ENCODE measurements around the gene ZIC2. TPM values are rescaled to one million over a fixed set of nuclear protein-coding genes. Genes with fewer than 3 reads are reported as not detected.

ZIC2 gene
- total RNA-seq, 2 donors from 2014 or later, result 0.05 to 0.51 TPM

DNA sequence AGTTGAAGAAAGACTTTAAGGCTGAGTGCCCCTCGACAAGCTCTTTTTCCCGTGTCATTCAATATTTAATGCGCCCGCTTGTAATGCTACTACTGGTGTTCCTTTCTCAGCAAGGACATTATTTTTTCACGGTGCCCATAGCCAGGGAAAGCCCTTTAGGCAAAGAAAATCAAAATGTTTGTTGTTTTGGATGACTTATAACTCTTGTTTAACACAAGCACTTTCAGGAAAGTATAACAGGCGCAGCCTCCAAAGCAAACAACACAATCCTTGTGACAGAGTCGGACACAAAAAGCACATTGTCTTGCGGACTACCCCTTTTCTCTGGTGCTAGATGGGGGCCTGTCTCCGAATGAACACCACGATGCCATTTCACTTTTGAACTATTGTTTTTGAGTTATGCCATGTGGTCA, 22.5 kb upstream of the ZIC2 start:
- H3K4me1 ChIP-seq (replicated peaks), result peaks cover 3% of the 10 kb centered on the region
- WGBS, result 15% methylated on average over 10 of the region's 10 CpGs
- H3K27ac ChIP-seq, result no peak overlapping the region
- intact Hi-C loops (cut with DNase I), result no loop called here
- no peak overlapping the region for H3K4me3 ChIP-seq
- no peaks in the 10 kb centered on the region for H3K36me3 ChIP-seq
- peaks cover 77% of the 10 kb centered on the region for H3K27me3 ChIP-seq (replicated peaks; ENCODE audit: insufficient read depth)
- no peak for DNase-seq (ENCODE audit: low spot score)
- no peak for TF ChIP-seq POLR2AphosphoS5 (IDR thresholded peaks at IDR 0.05)
- TF ChIP-seq POLR2A (IDR thresholded peaks at IDR 0.05), result no peak
- TF ChIP-seq, protein P1, sequence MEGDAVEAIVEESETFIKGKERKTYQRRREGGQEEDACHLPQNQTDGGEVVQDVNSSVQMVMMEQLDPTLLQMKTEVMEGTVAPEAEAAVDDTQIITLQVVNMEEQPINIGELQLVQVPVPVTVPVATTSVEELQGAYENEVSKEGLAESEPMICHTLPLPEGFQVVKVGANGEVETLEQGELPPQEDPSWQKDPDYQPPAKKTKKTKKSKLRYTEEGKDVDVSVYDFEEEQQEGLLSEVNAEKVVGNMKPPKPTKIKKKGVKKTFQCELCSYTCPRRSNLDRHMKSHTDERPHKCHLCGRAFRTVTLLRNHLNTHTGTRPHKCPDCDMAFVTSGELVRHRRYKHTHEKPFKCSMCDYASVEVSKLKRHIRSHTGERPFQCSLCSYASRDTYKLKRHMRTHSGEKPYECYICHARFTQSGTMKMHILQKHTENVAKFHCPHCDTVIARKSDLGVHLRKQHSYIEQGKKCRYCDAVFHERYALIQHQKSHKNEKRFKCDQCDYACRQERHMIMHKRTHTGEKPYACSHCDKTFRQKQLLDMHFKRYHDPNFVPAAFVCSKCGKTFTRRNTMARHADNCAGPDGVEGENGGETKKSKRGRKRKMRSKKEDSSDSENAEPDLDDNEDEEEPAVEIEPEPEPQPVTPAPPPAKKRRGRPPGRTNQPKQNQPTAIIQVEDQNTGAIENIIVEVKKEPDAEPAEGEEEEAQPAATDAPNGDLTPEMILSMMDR (IDR thresholded peaks at IDR 0.05), result no peak
- H3K9me3 ChIP-seq, result no peaks in the 10 kb centered on the region

DNA sequence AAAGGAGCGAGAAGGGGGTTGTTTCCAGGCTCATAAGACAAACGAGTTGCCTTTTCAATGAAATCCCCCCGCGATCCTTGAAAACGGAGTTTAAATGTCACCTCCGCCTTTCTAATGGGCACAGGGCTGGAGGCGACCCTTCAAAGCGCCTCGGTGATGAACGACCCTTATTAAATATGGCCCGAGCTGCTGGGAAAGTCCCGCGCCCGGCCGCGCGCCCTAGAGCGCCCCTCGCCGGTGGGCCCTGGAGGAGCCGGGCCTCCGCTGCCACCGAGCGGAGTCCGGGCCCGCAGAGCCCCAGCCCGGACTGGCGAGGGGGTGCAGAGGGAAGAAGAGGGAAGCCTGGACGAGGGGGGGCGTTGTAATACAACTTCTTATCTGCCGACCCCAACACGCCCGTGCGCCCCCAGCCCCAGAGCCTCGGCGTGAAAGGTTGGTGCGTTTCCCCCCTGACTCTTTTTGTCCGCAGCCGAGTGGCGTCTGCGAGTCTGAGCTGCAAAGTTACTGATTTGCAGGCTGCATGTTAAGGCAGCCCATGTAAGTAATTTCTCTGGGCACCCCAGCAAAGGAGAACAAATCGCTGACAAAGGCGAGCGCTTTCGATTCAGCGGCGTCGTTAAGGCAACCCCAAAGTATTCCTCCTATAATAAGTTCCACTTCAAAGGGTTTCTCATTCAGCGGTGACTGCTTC, 21.9 kb upstream of the ZIC2 start:
- WGBS, result 4% methylated on average over 49 of the region's 49 CpGs
- TF ChIP-seq, protein P1 (IDR thresholded peaks at IDR 0.05), result no peak
- TF ChIP-seq POLR2AphosphoS5 (IDR thresholded peaks at IDR 0.05) (no peak), POLR2A (IDR thresholded peaks at IDR 0.05) (no peak)
- DNase-seq (ENCODE audit: low spot score), result no peak
- Histone ChIP-seq H3K9me3 (no peaks in the 10 kb centered on the region), H3K4me3 (no peak overlapping the region), H3K4me1 (replicated peaks) (peaks cover 3% of the 10 kb centered on the region), H3K36me3 (no peaks in the 10 kb centered on the region), H3K27ac (no peak overlapping the region), H3K27me3 (replicated peaks; ENCODE audit: insufficient read depth) (peaks cover 74% of the 10 kb centered on the region)
- intact Hi-C loops (cut with DNase I), result no loop called here

DNA sequence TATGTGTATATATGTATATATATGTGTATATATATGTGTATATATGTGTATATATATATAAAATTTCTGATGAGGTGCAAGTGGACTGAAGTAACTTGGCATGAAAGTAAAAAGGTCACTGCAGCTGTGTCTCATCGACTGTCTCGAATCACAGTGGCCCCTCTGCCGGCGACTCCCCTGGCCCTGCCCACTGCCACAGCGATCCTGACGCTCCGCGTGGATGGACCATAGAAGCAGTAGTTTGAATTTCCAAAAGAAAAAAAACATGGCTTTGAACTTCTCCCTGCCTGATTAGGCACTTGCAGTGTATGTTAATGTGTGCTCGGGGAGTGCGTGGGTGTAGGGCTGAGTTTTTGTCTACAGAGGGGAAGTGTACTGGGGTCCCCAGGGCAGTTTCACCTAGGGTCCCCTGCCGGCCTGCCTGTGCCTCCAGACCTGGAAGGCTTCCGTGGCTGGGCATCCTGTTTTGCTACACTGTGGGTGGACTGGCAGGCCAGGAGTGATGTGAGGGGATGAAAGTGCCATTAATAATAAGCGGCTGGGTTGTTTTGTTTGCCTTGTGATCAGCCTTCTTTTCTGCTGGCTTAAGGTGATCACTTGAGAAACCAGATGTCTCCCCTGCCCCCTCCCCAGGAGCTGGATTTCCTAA, 20.8 kb upstream of the ZIC2 start:
- TF ChIP-seq POLR2AphosphoS5 (IDR thresholded peaks at IDR 0.05) (no peak), POLR2A (IDR thresholded peaks at IDR 0.05) (no peak)
- TF ChIP-seq, protein P1 (IDR thresholded peaks at IDR 0.05), result no peak
- Histone ChIP-seq H3K27me3 (replicated peaks; ENCODE audit: insufficient read depth) (peaks cover 69% of the 10 kb centered on the region), H3K27ac (no peak overlapping the region), H3K4me3 (no peak overlapping the region), H3K4me1 (replicated peaks) (peaks cover 3% of the 10 kb centered on the region), H3K9me3 (no peaks in the 10 kb centered on the region), H3K36me3 (no peaks in the 10 kb centered on the region)
- DNase-seq (ENCODE audit: low spot score), result no peak
- 10% methylated on average over 13 of the region's 13 CpGs for WGBS
- intact Hi-C loops (cut with DNase I), result no loop called here

DNA sequence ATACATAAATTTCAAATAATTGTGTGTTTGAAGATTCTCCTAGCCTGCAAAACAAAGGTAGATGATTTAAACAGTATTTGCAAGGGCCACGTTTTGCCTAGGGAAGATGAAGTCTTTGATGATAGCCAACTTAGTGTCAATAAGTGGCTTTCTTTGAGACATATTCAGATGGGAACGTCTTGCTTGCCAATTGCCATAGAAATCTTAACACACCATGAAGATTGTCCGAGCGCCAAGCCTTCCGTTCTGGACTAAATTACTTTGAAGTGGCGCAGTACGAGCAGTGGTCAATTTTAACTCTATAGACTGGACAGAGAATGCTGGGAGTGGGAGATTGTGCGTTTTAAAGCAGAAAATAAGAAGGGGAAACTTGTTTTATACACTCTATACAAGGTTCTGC, 19.9 kb upstream of the ZIC2 start:
- intact Hi-C loops (cut with DNase I), result no loop called here
- DNase-seq (ENCODE audit: low spot score), result no peak
- Histone ChIP-seq H3K27ac (no peak overlapping the region), H3K9me3 (no peaks in the 10 kb centered on the region), H3K4me3 (no peak overlapping the region), H3K4me1 (replicated peaks) (peaks cover 3% of the 10 kb centered on the region), H3K36me3 (no peaks in the 10 kb centered on the region), H3K27me3 (replicated peaks; ENCODE audit: insufficient read depth) (peaks cover 65% of the 10 kb centered on the region)
- TF ChIP-seq, protein P1 (IDR thresholded peaks at IDR 0.05), result no peak
- TF ChIP-seq POLR2A (IDR thresholded peaks at IDR 0.05) (no peak), POLR2AphosphoS5 (IDR thresholded peaks at IDR 0.05) (no peak)
- 38% methylated on average over 8 of the region's 8 CpGs for WGBS

DNA sequence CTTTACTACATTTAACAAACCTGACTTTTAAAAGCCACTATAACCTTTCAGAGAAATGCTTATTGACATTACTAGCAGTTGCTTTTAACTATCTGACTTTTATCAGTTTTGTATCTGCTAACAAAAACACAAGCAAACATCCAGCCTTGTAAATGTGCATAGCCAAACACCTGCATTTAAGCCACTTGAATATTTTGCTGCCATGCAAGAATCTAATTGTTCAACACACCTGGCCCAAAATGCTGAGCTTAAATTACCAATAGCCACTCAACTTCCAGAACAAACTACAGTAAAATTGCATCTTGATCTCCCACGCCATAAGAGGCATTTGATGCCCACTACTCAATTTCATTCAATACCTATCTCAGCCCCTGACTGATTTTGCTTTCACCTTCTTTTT, 19.3 kb upstream of the ZIC2 start:
- TF ChIP-seq, protein P1 (IDR thresholded peaks at IDR 0.05), result no peak
- TF ChIP-seq POLR2A (IDR thresholded peaks at IDR 0.05) (no peak), POLR2AphosphoS5 (IDR thresholded peaks at IDR 0.05) (no peak)
- H3K4me1 ChIP-seq (replicated peaks), result peaks cover 3% of the 10 kb centered on the region
- no peak overlapping the region for H3K27ac ChIP-seq
- no peak overlapping the region for H3K4me3 ChIP-seq
- H3K36me3 ChIP-seq, result no peaks in the 10 kb centered on the region
- intact Hi-C loops (cut with DNase I), result no loop called here
- no peak for DNase-seq (ENCODE audit: low spot score)
- peaks cover 61% of the 10 kb centered on the region for H3K27me3 ChIP-seq (replicated peaks; ENCODE audit: insufficient read depth)
- no peaks in the 10 kb centered on the region for H3K9me3 ChIP-seq
- WGBS, result 33% methylated on average over 1 of the region's 1 CpG

Measured in prostate gland (tissue), 2 donors.